NK-92 (cell line): ENCODE measurements around the gene NPW.
"Not testable (repeated sequence)": the region's sequence is repeated elsewhere in the genome, so short reads cannot be mapped to it uniquely, and the experiment has no call there.

Experiments
- DNase-seq: peaks from one replicate; lab custom pipeline; 2025; ENCODE audit not compliant: unreplicated experiment; lab: John Stamatoyannopoulos, UW

Gene NPW

DNA sequence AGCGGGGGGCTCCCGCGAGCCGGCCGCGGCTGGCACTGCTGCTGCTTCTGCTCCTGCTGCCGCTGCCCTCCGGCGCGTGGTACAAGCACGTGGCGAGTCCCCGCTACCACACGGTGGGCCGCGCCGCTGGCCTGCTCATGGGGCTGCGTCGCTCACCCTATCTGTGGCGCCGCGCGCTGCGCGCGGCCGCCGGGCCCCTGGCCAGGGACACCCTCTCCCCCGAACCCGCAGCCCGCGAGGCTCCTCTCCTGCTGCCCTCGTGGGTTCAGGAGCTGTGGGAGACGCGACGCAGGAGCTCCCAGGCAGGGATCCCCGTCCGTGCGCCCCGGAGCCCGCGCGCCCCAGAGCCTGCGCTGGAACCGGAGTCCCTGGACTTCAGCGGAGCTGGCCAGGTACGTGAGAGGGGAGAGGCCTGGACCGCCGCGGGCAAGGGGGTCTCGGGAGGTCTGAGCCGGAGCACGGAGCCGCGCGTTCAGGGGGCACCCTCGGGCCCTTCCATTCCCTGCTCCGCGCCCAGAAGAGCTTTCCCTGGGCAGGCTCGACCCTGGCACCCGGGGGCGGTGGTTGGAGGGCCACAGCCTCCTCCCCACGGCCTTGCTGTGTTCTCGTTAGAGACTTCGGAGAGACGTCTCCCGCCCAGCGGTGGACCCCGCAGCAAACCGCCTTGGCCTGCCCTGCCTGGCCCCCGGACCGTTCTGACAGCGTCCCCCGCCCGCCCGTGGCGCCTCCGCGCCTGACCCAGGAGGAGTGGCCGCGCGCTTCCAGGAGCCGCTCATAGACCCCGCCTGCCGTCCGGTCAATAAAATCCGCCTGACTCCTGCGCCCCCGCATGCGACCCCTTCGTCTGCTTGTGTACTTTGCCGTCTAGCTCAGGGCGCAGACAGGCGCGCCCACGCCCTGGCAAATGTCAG, 591 bp downstream of the NPW start:
- no peak for DNase-seq

DNA sequence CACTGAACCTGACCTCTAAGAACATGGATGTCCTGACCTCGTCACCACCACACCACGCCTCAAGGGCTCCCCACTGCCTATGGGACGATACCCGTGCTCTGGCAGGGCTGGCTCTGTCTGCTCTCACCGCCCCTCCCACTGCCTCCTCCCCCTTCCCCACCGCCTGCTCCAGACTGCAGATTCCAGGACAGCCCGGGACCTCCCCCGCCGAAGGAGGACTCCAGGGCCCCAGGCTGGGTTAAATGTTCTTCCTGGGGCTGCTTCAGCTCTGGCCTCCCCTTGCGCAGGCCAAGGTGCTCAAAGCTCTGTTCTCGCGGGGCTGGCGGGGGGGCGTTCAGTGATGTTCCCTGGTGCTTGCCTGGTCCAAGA, 3.1 kb downstream of the NPW start:
- no peak for DNase-seq

DNA sequence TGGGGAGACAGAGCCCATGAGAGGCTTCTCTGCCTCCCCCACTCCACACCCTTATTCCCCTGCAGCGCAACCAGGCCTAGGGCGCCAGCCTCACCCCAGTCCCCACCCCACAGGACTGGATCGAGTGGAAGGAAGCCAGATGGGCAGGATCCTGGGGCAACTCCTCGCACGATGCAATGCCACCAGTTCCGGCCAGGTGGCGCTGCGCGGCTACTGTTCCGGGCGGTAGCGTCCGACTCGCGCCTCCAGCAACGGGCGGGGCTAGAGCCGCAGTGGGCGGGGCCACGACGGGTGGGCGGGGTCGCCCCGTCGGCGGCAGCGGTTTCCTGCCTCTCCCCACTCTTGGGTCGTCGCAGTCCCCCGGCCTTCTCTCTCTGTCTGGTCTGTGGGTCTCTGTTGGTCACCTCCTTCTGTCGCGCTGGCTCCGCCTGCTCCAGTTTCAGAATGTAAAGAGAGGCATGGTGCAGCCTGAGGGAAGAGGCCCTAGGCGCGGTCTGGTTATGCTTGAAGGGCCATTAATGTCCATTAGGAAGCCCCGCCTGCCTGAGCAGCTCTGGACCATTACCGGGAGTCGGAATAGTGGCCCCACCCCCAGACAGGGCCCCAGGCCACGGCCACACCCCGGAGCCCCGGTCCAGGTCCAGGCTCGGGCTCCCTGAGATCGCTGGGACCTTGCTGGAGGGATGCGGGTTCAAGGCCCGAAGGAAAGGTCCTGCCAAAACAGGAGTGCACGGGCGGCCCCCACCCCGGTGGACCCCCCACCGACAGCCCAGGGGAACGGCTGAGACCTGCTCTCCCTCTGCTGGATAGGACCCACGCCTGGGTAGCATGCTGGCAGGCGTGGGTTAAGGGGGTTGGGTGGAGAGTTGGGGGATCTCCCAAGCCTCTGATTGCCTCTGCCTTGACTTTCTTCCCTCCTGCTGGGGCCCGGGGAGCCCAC, 3.8 kb downstream of the NPW start:
- peak; percentile 61 for DNase-seq

GRCh38 chr16:2024032-2024420, 4.4 kb downstream of the NPW start:
- DNase-seq, result no peak

DNA sequence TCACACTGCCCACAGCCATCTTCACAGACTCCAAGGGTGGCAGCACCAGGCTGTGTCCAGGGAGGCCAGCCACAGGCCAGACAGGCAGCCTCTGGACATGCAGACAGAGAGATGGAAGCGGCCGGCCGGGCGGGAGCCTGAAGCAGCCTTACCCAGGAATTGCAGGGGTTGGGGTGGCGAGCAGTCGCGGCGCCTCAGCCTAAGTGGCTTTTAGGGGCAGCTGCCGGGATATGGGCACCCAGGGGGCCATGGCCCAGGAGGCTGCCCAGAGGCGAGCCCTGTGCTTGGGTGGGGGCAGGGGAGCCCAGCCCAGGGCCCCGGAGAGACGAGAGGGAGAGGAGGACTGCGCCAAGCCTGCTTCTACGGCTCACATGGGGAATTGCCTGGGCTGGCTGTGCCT, 5.7 kb downstream of the NPW start:
- no peak for DNase-seq

DNA sequence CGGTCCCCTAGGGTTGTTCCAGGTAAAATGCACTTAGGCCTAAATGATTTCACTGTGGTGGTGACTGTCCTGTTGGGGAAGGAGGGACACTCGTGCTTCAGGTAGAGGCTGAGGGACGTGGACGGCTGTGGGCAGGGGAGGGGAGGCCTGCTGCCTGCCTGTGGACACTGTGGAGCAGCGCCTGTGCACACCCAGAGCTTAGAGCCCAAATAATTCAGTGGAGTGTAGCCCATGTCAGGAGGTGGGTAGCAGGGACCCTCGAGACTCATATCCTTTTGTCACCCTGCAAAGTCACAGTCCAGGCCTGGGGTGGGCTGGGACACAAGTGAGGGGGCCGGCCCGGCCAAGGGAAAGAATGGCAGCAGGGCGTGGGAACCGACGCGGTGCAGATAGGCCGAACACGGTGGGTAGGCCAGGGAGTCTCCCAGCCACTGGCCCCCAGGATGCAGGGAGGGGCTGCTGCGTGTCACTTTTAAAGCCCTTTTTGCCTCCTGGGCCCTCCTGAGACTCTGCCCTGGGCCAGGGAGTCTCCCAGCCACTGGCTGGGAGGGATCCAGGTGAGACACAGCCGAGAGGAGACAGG, 6.4 kb downstream of the NPW start:
- DNase-seq, result no peak

GRCh38 chr16:2026461-2027023, 7.0 kb downstream of the NPW start, which contains the start of gene NHERF2:
Gene NHERF2 (plus strand): TSS chr16:2026902. CDS start chr16:2027006, 104 bp downstream.
- no peak for DNase-seq

- no peak for DNase-seq
Observed at GRCh38 chr16:2027024-2028010, 7.7 kb downstream of the NPW start.

- no peak for DNase-seq
Observed at GRCh38 chr16:2028146-2028545, 8.6 kb downstream of the NPW start.

- DNase-seq, result no peak
Observed at GRCh38 chr16:2028620-2029220, 9.1 kb downstream of the NPW start.

DNA sequence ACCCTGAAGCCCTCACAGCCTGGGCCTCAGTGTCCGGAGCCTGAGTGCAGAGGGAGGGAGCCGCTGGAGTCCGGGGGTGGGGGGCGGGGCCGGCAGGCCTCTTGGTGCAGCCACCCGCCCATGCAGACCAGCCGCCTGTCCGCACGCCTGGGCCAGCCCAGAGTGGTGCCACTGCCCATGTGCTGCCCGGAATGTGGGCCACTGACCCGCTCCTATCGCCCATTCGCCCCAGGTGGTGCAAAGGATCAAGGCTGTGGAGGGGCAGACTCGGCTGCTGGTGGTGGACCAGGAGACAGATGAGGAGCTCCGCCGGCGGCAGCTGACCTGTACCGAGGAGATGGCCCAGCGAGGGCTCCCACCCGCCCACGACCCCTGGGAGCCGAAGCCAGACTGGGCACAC, 9.8 kb downstream of the NPW start:
- DNase-seq, result no peak

DNA sequence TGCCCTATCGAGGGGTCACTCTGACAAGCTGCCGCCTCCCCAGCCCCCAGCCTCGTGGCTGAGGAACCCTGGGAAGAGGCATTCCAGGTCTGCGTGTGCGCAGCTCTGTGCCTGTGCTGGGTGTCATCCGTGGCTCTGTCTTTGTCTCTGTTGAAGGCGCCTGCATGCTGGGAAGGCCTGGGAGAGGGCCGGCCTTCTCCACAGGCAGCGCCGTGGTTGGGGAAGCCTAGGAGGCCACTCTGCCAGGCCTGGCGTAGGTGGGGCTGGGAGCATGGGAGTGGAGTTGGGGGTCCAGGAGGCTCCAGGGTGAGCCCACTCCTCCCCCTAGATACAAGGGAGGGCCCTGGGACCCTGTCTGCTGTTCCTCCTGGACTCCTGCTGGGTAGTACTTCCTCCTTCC, 10.5 kb downstream of the NPW start:
- no peak for DNase-seq

DNA sequence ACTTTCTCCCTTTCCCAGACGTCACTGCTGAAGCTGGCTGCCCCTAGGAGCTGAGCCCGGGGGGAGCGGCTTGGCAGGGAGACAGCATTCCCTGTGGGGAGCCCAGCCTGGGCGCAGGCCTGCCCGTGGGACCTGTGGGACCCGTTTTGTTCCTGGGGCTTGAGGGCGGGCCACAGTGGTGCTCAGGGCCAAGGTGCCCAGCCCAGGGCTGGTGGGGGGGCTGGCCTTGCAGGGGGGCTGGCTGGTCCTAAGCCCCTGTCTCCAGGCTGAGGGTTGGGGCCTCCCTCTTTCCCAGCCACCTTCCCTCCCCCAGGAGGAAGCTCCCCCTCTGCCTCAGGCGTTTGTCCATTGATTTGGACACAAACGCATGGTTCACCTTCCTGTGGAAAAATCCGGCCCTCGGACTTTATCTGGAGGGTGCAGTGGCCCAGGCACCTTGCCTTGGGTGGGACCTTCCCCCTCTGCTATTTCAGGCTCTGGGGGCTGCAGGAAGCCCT, 11.5 kb downstream of the NPW start:
- no peak for DNase-seq

DNA sequence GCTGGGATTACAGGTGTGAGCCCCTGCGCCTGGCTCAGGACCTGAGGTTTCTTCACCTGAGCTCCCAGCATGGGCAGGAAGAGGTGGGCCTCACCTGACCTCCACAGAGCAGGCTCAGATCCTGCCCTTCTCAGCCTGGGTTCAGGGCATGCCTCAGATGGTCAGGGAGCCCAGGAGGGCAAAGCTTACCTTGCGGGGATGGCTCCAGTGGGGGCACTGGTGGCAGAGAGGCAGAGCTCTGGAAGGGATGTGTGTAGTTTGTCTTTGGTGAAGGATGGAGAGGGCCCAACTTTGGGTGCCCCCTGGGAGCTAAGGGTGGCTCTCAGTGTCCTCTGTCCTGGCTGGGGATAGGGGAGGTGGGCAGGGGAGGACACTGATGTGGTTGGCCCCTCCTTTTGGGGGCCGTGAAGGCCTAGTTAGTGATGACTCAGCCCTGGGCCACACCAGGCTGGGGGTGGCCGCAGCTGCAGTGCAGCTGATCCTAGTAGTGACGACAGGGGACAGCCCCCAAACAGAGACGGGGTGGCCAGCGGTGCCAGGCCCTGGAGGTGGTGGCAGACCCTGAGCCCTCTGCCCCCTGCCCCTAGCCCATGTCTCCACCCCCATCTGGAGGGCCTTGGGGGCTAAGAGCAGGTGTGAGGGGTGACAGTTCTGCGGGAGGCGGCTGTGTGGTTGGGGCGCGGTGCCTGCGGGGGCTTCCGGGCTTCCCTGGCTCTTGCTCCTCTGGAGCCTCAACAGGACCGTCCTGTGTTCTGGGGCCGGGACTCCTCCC, 12.9 kb downstream of the NPW start:
- no peak for DNase-seq

GRCh38 chr16:2033057-2033908, 13.7 kb downstream of the NPW start:
- DNase-seq, result no peak

GRCh38 chr16:2033909-2034695, 14.5 kb downstream of the NPW start:
- not testable (repeated sequence) for DNase-seq
